Measurements from ENCODE around the gene NSD1. TPM values are rescaled to one million over a fixed set of nuclear protein-coding genes. Genes with fewer than 3 reads are reported as not detected.
A peak's percentile ranks its signal among the peaks of the same experiment; 100 is the strongest.

The NSD1 gene
- total and polyA plus RNA-seq, 2 of the 4 experiments (the other 2 are of a cell fraction) = 7.7 to 31.0 TPM

GRCh38 chr5:177154003-177154643 is 20.6 kb downstream of the NSD1 start:
- Histone ChIP-seq H3K79me1 (ENCODE audit: low read depth in 1 of 2, low read length in 2 of 2) (peaks cover 12 to 50% of the 10 kb centered on the region in 2 experiments), H3K4me3 (ENCODE audit: insufficient read depth, low read depth, low read length) (no peak overlapping the region), H2BK120ac (ENCODE audit: low read depth, low read length) (no peak overlapping the region), H3K27me3 (ENCODE audit: control insufficient read depth, insufficient read depth, low read length) (no peaks in the 10 kb centered on the region), H3K23ac (ENCODE audit: low read depth, low read length) (peak overlapping the region; percentile 7; the same call in 1 of the 2 replicates), H3K36me3 (ENCODE audit: control insufficient read depth, insufficient read depth, low read length) (peaks cover 15% of the 10 kb centered on the region), H2BK5ac (ENCODE audit: low read depth, low read length, poor library complexity, severe bottlenecking) (peak overlapping the region; percentile 41), H3K4ac (ENCODE audit: low read depth, low read length) (0 out of 2 replicates have a peak overlapping the region, but pooled peaks have one; percentile 24), H3K4me1 (ENCODE audit: control insufficient read depth, insufficient read depth, low read length) (peaks cover 2% of the 10 kb centered on the region), H3K9me3 (ENCODE audit: control insufficient read depth, insufficient read depth, low read length) (no peaks in the 10 kb centered on the region), H2BK15ac (ENCODE audit: low read depth, low read length) (no peak overlapping the region), H3K14ac (replicated peaks; ENCODE audit: low read depth, low read length) (peak overlapping the region; percentile 17; the same call in 1 of the 2 replicates), H2BK20ac (ENCODE audit: low read depth, low read length) (no peak overlapping the region), H3K18ac (ENCODE audit: low read depth, low read length) (no peak overlapping the region), H4K8ac (ENCODE audit: low read depth in 2 of 2, low read length in 2 of 2) (peak overlapping the region in 1 of 2 experiments; percentile 23; a peak in 1 of 4 replicates), H4K91ac (ENCODE audit: insufficient read depth, low read depth, low read length) (no peak overlapping the region), H3K9me1 (ENCODE audit: insufficient read depth, low read length) (0 out of 2 replicates have a peak, but pooled peaks cover 6% of the 10 kb centered on the region), H3K56ac (ENCODE audit: extremely low read depth, insufficient read depth, low read length) (no peak overlapping the region), H2AK9ac (replicated peaks; ENCODE audit: low read depth, low read length, poor library complexity) (no peak overlapping the region), H4K20me1 (ENCODE audit: insufficient read depth, low read length) (peaks cover 15% of the 10 kb centered on the region; the same call in 1 of the 2 replicates), H2AFZ (replicated peaks; ENCODE audit: low read length, poor library complexity) (no peak overlapping the region), H3K4me2 (ENCODE audit: low read depth, low read length) (no peak overlapping the region), H4K5ac (ENCODE audit: low read depth, low read length) (no peak overlapping the region), H3K9ac (ENCODE audit: low read depth, low read length) (peak overlapping the region; percentile 41; the same call in 1 of the 2 replicates), H3K27ac (ENCODE audit: insufficient read depth, low read length) (peak overlapping the region; percentile 68; the same call in 1 of the 2 replicates), H2AK5ac (ENCODE audit: low read depth, low read length) (no peak overlapping the region)
- WGBS, 2 experiments (ENCODE audit: extremely low coverage in 2 of 2, insufficient read length in 1 of 2) = no CpG with 5 or more reads among the region's 6 CpGs
- DNase-seq (peak; percentile 36), ATAC-seq (ENCODE audit: low read depth) (peak; percentile 93)
- TF ChIP-seq SMC3 (IDR thresholded peaks at IDR 0.05; ENCODE audit: low read depth, low read length) (no peak), MAFK (IDR thresholded peaks at IDR 0.05; ENCODE audit: low read depth, low read length) (peak; percentile 19; the same call in 1 of the 2 replicates)
- ChIA-PET POLR2A (ENCODE audit: unreplicated experiment) (no interaction called here), CTCF (no interaction called here)
- in situ Hi-C loops (cut with MboI; ENCODE audit: low sequenced_read_pairs) = no loop called here
- intact Hi-C loops (cut with micrococcal nuclease) = loop anchor here (5.0 kb wide), 1 partner anchor 33 kb away; no protein-coding TSS in a partner anchor
- dilution Hi-C loops (cut with HindIII; ENCODE audit: low sequenced_read_pairs, unreplicated experiment) = no loop called here
- no TSS peak for BruUV-seq (replicated peaks)

Data from IMR-90 (cell line).